HepG2 (cell line): ENCODE measurements around the gene COL18A1. TPM values are rescaled to one million over a fixed set of nuclear protein-coding genes. Genes with fewer than 3 reads are reported as not detected.
A peak's percentile ranks its signal among the peaks of the same experiment; 100 is the strongest.

Experiments
- ADNP ChIP-seq: sonication (generic); formaldehyde crosslinking; IDR thresholded peaks from 2 replicates; pipeline ENCODE4 v1.4.0; 2020; ENCODE audit warnings: missing genetic modification reagents
- CAMTA2 ChIP-seq: sonication (generic); formaldehyde crosslinking; IDR thresholded peaks from 2 replicates; pipeline ENCODE4 v1.4.0; 2020; ENCODE audit warnings: mild to moderate bottlenecking, missing genetic modification reagents, borderline replicate concordance
- GLI4 ChIP-seq: sonication (generic); formaldehyde crosslinking; IDR thresholded peaks from 2 replicates; pipeline ENCODE4 v1.5.1; 2020; ENCODE audit warnings: missing genetic modification reagents, mild to moderate bottlenecking, moderate library complexity, borderline replicate concordance
- HNRNPL ChIP-seq: fragments of 200-400 bp; formaldehyde crosslinking; IDR thresholded peaks from 2 replicates; pipeline ENCODE4 v1.6.1; 2017; ENCODE audit warnings: mild to moderate bottlenecking, low read depth, low read length
- IRF2 ChIP-seq: IDR thresholded peaks from 2 replicates; pipeline ENCODE4 v1.6.1; 2018; ENCODE audit warnings: missing genetic modification reagents, missing compliant biosample characterization
- ISX ChIP-seq: sonication (generic); formaldehyde crosslinking; conservative IDR thresholded peaks from 2 replicates; pipeline ENCODE4 v1.5.0; 2020; ENCODE audit warnings: missing genetic modification reagents
- KLF16 ChIP-seq, 2 experiments: sonication (generic) in 1 of 2; formaldehyde crosslinking in 1 of 2; IDR thresholded peaks; 2 replicates each; pipeline versions ENCODE4 v1.6.1 to v1.8.0; 2016 to 2023; ENCODE audit warnings: missing genetic modification reagents in 2 of 2, missing compliant biosample characterization in 1 of 2
- MED1 ChIP-seq: sonication (generic); formaldehyde crosslinking; IDR thresholded peaks from 2 replicates; pipeline ENCODE4 v1.4.0; 2020; ENCODE audit warnings: missing genetic modification reagents
- NR2F2 ChIP-seq: IDR thresholded peaks from 2 replicates; pipeline ENCODE4 v1.6.1; 2012; ENCODE audit warnings: low read depth, inconsistent platforms, borderline replicate concordance
- POLR2A ChIP-seq, 2 experiments: IDR thresholded peaks; 2 replicates each; pipeline ENCODE4 v1.6.1; 2011; ENCODE audit warnings: low read depth in 2 of 2, low read length in 2 of 2, mild to moderate bottlenecking in 1 of 2, moderate library complexity in 1 of 2; ENCODE audit not compliant: insufficient read depth in 1 of 2
- POLR2AphosphoS5 ChIP-seq: IDR thresholded peaks from 2 replicates; pipeline ENCODE4 v1.6.1; 2012; ENCODE audit warnings: low read depth, low read length
- REXO4 ChIP-seq: sonication (generic); formaldehyde crosslinking; IDR thresholded peaks from 2 replicates; pipeline ENCODE4 v1.8.0; 2022; ENCODE audit warnings: missing genetic modification reagents, mild to moderate bottlenecking, borderline replicate concordance
- STAG1 ChIP-seq: sonication (generic); formaldehyde crosslinking; IDR thresholded peaks from 2 replicates; pipeline ENCODE4 v1.4.0; 2020; ENCODE audit warnings: missing genetic modification reagents
- U2AF2 ChIP-seq: fragments of 200-400 bp; formaldehyde crosslinking; IDR thresholded peaks from 2 replicates; pipeline ENCODE4 v1.6.1; 2017; ENCODE audit warnings: low read depth, mild to moderate bottlenecking, low read length
- XBP1 ChIP-seq: sonication (generic); formaldehyde crosslinking; IDR thresholded peaks from 2 replicates; pipeline ENCODE4 v1.5.0; 2020; ENCODE audit warnings: missing genetic modification reagents
- ZBTB21 ChIP-seq: sonication (generic); formaldehyde crosslinking; IDR thresholded peaks from 2 replicates; pipeline ENCODE4 v1.4.0; 2020; ENCODE audit warnings: missing genetic modification reagents
- ZNF232 ChIP-seq: sonication (generic); formaldehyde crosslinking; IDR thresholded peaks from 2 replicates; pipeline ENCODE4 v1.4.0; 2020; ENCODE audit warnings: missing genetic modification reagents, borderline replicate concordance
- ZNF263 ChIP-seq: sonication (generic); formaldehyde crosslinking; IDR thresholded peaks from 2 replicates; pipeline ENCODE4 v1.4.0; 2020; ENCODE audit warnings: missing genetic modification reagents
- ZNF329 ChIP-seq: sonication (generic); formaldehyde crosslinking; IDR thresholded peaks from 2 replicates; pipeline ENCODE4 v1.9.0; 2021; ENCODE audit warnings: low read depth, mild to moderate bottlenecking, missing genetic modification reagents
- ZNF383 ChIP-seq: sonication (generic); formaldehyde crosslinking; IDR thresholded peaks from 2 replicates; pipeline ENCODE4 v1.4.0; 2020; ENCODE audit warnings: missing genetic modification reagents, mild to moderate bottlenecking, borderline replicate concordance
- ZNF446 ChIP-seq: sonication (generic); formaldehyde crosslinking; IDR thresholded peaks from 2 replicates; pipeline ENCODE4 v1.5.0; 2020; ENCODE audit warnings: mild to moderate bottlenecking, missing genetic modification reagents
- ZNF713 ChIP-seq: sonication (generic); formaldehyde crosslinking; IDR thresholded peaks from 2 replicates; pipeline ENCODE4 v1.4.0; 2020; ENCODE audit warnings: mild to moderate bottlenecking, missing genetic modification reagents
- polyA plus RNA-seq, 8 experiments: library from polyadenylated mRNA; depleted of rRNA in 3 of 8; stranded (reverse) in 7 of 8; unstranded in 1 of 8; fragments of >200 nt; fragmentation: Illumina TruSeq in 4 of 8; extraction: Trizol in 4 of 8; gene quantifications; 2 replicates each; pipeline versions ENCODE4 v1.2.1 to v1.2.3, GENCODE V29; 2011 to 2016; ENCODE audit warnings: low read depth in 4 of 8, missing spikeins in 1 of 8, mixed read lengths in 1 of 8; ENCODE audit not compliant: insufficient read depth in 1 of 8
- total RNA-seq, 5 experiments: library from RNA; depleted of rRNA; stranded (reverse); fragments of >200 nt; fragmentation: Illumina TruSeq; extraction: Trizol; gene quantifications; 2 replicates each; pipeline ENCODE4 v1.2.3, GENCODE V29; 2016; ENCODE audit warnings: low read depth in 1 of 5
- TF ChIP-seq, protein P1 (sequence below): sonication (generic); formaldehyde crosslinking; IDR thresholded peaks from 2 replicates; pipeline ENCODE4 v1.5.1; 2020; ENCODE audit warnings: mild to moderate bottlenecking, missing genetic modification reagents, borderline replicate concordance
- TF ChIP-seq, protein P2 (sequence below): sonication (generic); formaldehyde crosslinking; IDR thresholded peaks from 2 replicates; pipeline ENCODE4 v1.4.0; 2020; ENCODE audit warnings: mild to moderate bottlenecking, missing genetic modification reagents
- TF ChIP-seq, protein P3 (sequence below): sonication (generic); IDR thresholded peaks from 2 replicates; pipeline ENCODE4 v1.6.1; 2016; ENCODE audit warnings: low read depth, borderline replicate concordance
- TF ChIP-seq, protein P4 (sequence below): sonication (generic); formaldehyde crosslinking; conservative IDR thresholded peaks from 2 replicates; pipeline ENCODE4 v1.8.0; 2022; ENCODE audit warnings: missing genetic modification reagents

COL18A1 gene
- total and polyA plus RNA-seq, 2 of the 13 experiments (the other 11 are each of a cell fraction or from before 2014, with no cell fraction given), result 79.0 to 102 TPM

DNA sequence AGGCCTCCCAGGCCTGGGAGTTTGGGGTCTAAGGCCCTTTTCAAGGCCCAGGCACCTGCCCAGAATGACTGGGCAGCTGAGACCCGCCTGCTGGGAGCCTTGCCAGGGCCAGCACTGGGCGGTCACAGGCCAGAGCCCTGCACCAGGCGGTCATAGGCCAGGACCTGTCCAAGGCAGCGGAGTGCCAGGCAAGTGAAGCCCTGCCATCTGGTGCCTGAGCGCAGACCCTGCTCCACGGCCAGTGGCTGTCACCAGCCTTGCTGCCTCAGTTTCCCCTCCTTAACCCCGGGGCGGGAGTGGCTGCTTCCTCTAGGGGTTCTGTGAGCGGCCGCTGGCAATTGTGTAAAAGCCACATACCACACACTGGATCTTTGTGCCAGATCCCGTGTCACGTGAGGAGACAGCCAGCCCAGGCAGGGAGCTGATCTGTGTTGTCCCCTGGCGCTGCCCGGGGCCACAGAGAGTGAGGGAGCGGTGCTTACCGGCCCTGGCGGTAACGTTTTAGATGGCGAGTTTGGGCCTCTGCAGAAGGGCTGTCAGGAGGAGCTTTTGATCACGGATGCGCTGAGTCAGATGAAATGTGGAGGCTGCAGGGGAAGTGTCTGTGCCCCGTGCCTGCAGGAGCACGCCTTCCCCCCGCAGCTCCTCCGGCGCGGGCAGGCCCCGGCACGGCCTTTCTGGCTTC lies 4.6 kb downstream of the COL18A1 start (continued):
- no peak for TF ChIP-seq GLI4 (CRISPR knock-in tag)
- no peak for TF ChIP-seq ZNF329 (CRISPR knock-in tag)
- TF ChIP-seq, protein P1, sequence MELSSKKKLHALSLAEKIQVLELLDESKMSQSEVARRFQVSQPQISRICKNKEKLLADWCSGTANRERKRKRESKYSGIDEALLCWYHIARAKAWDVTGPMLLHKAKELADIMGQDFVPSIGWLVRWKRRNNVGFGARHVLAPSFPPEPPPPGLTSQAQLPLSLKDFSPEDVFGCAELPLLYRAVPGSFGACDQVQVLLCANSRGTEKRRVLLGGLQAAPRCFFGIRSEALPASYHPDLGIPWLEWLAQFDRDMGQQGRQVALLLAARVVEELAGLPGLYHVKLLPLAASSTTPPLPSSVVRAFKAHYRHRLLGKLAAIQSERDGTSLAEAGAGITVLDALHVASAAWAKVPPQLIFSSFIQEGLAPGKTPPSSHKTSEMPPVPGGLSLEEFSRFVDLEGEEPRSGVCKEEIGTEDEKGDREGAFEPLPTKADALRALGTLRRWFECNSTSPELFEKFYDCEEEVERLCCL (CRISPR knock-in tag), result 0 out of 2 replicates have a peak, but pooled peaks have one; percentile 69
- 0 out of 2 replicates have a peak, but pooled peaks have one; percentile 9 for TF ChIP-seq IRF2 (CRISPR knock-in tag)
- 0 out of 2 replicates have a peak, but pooled peaks have one; percentile 25 for TF ChIP-seq CAMTA2
- TF ChIP-seq, protein P2, sequence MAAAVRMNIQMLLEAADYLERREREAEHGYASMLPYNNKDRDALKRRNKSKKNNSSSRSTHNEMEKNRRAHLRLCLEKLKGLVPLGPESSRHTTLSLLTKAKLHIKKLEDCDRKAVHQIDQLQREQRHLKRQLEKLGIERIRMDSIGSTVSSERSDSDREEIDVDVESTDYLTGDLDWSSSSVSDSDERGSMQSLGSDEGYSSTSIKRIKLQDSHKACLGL (CRISPR knock-in tag), result 0 out of 2 replicates have a peak, but pooled peaks have one; percentile 37
- TF ChIP-seq POLR2AphosphoS5, result 0 out of 2 replicates have a peak, but pooled peaks have one; percentile 43
- TF ChIP-seq POLR2A (IDR thresholded peaks at IDR 0.05; ENCODE audit: insufficient read depth in 1 of 2, low read depth in 2 of 2, low read length in 2 of 2), result peak in 1 of 2 experiments; percentile 31; a peak in 1 of 4 replicates
- no peak for TF ChIP-seq NR2F2
- TF ChIP-seq, protein P3, sequence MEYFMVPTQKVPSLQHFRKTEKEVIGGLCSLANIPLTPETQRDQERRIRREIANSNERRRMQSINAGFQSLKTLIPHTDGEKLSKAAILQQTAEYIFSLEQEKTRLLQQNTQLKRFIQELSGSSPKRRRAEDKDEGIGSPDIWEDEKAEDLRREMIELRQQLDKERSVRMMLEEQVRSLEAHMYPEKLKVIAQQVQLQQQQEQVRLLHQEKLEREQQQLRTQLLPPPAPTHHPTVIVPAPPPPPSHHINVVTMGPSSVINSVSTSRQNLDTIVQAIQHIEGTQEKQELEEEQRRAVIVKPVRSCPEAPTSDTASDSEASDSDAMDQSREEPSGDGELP, result peak; percentile 8; the same call in 1 of the 2 replicates
- no peak for TF ChIP-seq ISX (CRISPR knock-in tag)
- 0 out of 2 replicates have a peak, but pooled peaks have one; percentile 22 for TF ChIP-seq ZNF263
- TF ChIP-seq ZNF713 (CRISPR knock-in tag), result no peak
- no peak for TF ChIP-seq ZNF383 (CRISPR knock-in tag)
- no peak for TF ChIP-seq ZNF446 (CRISPR knock-in tag)
- TF ChIP-seq XBP1 (CRISPR knock-in tag), result 0 out of 2 replicates have a peak, but pooled peaks have one; percentile 19
- TF ChIP-seq MED1 (CRISPR knock-in tag), result peak; percentile 22; the same call in 1 of the 2 replicates
- TF ChIP-seq ZNF232 (CRISPR knock-in tag), result no peak
- TF ChIP-seq ZBTB21, result no peak
- no peak for TF ChIP-seq STAG1
- peak; percentile 92 for TF ChIP-seq HNRNPL
- no peak for TF ChIP-seq ADNP
- TF ChIP-seq REXO4, result 0 out of 2 replicates have a peak, but pooled peaks have one; percentile 46
- 0 out of 2 replicates have a peak, but pooled peaks have one; percentile 23 for TF ChIP-seq U2AF2
- TF ChIP-seq, protein P4, sequence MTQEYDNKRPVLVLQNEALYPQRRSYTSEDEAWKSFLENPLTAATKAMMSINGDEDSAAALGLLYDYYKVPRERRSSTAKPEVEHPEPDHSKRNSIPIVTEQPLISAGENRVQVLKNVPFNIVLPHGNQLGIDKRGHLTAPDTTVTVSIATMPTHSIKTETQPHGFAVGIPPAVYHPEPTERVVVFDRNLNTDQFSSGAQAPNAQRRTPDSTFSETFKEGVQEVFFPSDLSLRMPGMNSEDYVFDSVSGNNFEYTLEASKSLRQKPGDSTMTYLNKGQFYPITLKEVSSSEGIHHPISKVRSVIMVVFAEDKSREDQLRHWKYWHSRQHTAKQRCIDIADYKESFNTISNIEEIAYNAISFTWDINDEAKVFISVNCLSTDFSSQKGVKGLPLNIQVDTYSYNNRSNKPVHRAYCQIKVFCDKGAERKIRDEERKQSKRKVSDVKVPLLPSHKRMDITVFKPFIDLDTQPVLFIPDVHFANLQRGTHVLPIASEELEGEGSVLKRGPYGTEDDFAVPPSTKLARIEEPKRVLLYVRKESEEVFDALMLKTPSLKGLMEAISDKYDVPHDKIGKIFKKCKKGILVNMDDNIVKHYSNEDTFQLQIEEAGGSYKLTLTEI (CRISPR knock-in tag), result no peak
- no peak for TF ChIP-seq KLF16 (CRISPR knock-in tag; IDR thresholded peaks at IDR 0.05)
